Upper lobe of left lung (tissue), 6 donors: Measurements from ENCODE around the gene ALS2. TPM values are rescaled to one million over a fixed set of nuclear protein-coding genes. Genes with fewer than 3 reads are reported as not detected.
"Not testable (repeated sequence)": the region's sequence is repeated elsewhere in the genome, so short reads cannot be mapped to it uniquely, and the experiment has no call there.

Experiments used
- ATAC-seq, 2 donors: fragments of 200-7000 bp; cut with Tn5 transposase; one replicate each; pipeline ENCODE4 v1.9.1; 2022; ENCODE audit warnings: mild to moderate bottlenecking in 2 of 2, moderate library complexity in 2 of 2; ENCODE audit not compliant: low FRiP score in 2 of 2
- DNase-seq, 2 donors: peaks; one replicate each; pipeline ENCODE4 v3.0.0-alpha.2; 2019 to 2020
- H3K27ac ChIP-seq, 4 donors: fragments of 200-600 bp; sonication (generic); one replicate each; pipeline ENCODE4 v1.5.1; 2016 to 2019
- H3K27me3 ChIP-seq, 4 donors: fragments of 200-600 bp; sonication (generic); one replicate each; pipeline ENCODE4 v1.5.1; 2017 to 2019
- H3K36me3 ChIP-seq, 4 donors: fragments of 200-600 bp; sonication (generic); one replicate each; pipeline ENCODE4 v1.5.1; 2016 to 2019
- H3K4me1 ChIP-seq, 4 donors: fragments of 200-600 bp; sonication (generic); one replicate each; pipeline ENCODE4 v1.5.1; 2018 to 2019
- H3K4me3 ChIP-seq, 4 donors: fragments of 200-600 bp; sonication (generic); one replicate each; pipeline ENCODE4 v1.5.1; 2017 to 2019; ENCODE audit warnings: mild to moderate bottlenecking in 2 of 4, moderate library complexity in 1 of 4
- H3K9me3 ChIP-seq, 4 donors: fragments of 200-600 bp; sonication (generic); one replicate each; pipeline ENCODE4 v1.5.1; 2018 to 2019
- EP300 ChIP-seq, 4 donors: sonication (generic); formaldehyde crosslinking; IDR thresholded peaks; one replicate each; pipeline ENCODE4 v1.5.1; 2017; ENCODE audit warnings: antibody characterized with exemption in 4 of 4, control low read depth in 2 of 4
- POLR2A ChIP-seq, 4 donors: fragments of 450-650 bp; IDR thresholded peaks; one replicate each; pipeline ENCODE4 v1.5.1; 2016 to 2017; ENCODE audit warnings: antibody characterized with exemption in 4 of 4, mild to moderate bottlenecking in 2 of 4
- POLR2AphosphoS5 ChIP-seq, 2 donors: sonication (generic); formaldehyde crosslinking; IDR thresholded peaks; one replicate each; pipeline ENCODE4 v1.5.1; 2017; ENCODE audit warnings: antibody characterized with exemption in 2 of 2
- WGBS, 2 donors: methylation state at CpG; one replicate each; pipeline ENCODE4 v1.1.5; 2017 to 2018; 5-methylcytosine and 5-hydroxymethylcytosine counted together
- total RNA-seq, 6 donors: library from RNA; depleted of rRNA in 4 of 6; stranded (reverse); fragments of >200 nt in 4 of 6; gene quantifications; one replicate each; pipeline versions ENCODE4 v1.1.0 to v1.2.1, GENCODE V29; 2016 to 2021
- TF ChIP-seq, protein P1 (sequence below), 6 experiments: fragments of 450-650 bp in 4 of 6; fragments of 200-600 bp in 2 of 6; sonication (generic) in 2 of 6; IDR thresholded peaks; one replicate each; pipeline ENCODE4 v1.5.1; 2016 to 2019; ENCODE audit warnings: antibody characterized with exemption in 6 of 6
- donor health status: DM: no; HTN: no; CAD: no; lungs with moderate emphysema.
- donor health status: DM: no; HTN: yes; CAD: no; lungs with severe emphysema.

ALS2 gene
- total RNA-seq, 6 donors from 2014 or later: 16.5 to 27.8 (median 22.7) TPM

DNA sequence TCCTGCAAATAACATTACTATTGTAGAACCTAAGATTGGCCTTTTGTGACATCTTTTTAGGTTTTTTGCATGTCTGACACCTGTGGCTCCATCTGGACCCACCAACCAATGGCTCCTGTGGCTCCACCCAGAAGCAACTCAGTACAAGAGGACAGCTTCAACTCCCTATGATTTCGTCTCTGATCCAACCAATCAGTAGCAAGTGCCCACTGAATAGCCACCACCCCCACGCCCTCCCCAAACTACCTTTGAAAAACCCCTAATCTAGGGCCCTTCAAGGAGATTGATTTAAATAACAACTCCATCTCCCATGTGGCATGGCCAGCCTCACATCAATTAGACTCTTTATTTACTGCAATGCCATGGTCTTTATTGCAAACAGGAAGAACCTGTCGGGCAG is 105.9 kb downstream of the ALS2 start:
- H3K9me3 ChIP-seq: no peaks in the 10 kb centered on the region
- H3K27ac ChIP-seq: no peak overlapping the region
- no peaks in the 10 kb centered on the region for H3K4me1 ChIP-seq
- DNase-seq: no peak
- H3K4me3 ChIP-seq: no peak overlapping the region
- TF ChIP-seq POLR2A (IDR thresholded peaks at IDR 0.05): no peak
- TF ChIP-seq, protein P1, sequence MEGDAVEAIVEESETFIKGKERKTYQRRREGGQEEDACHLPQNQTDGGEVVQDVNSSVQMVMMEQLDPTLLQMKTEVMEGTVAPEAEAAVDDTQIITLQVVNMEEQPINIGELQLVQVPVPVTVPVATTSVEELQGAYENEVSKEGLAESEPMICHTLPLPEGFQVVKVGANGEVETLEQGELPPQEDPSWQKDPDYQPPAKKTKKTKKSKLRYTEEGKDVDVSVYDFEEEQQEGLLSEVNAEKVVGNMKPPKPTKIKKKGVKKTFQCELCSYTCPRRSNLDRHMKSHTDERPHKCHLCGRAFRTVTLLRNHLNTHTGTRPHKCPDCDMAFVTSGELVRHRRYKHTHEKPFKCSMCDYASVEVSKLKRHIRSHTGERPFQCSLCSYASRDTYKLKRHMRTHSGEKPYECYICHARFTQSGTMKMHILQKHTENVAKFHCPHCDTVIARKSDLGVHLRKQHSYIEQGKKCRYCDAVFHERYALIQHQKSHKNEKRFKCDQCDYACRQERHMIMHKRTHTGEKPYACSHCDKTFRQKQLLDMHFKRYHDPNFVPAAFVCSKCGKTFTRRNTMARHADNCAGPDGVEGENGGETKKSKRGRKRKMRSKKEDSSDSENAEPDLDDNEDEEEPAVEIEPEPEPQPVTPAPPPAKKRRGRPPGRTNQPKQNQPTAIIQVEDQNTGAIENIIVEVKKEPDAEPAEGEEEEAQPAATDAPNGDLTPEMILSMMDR (IDR thresholded peaks at IDR 0.05): no peak
- TF ChIP-seq EP300 (IDR thresholded peaks at IDR 0.05): no peak
- TF ChIP-seq POLR2AphosphoS5 (IDR thresholded peaks at IDR 0.05): no peak
- no peaks in the 10 kb centered on the region for H3K36me3 ChIP-seq
- 81 to 88% methylated on average over 3 of the region's 3 CpGs for WGBS, 2 donors
- H3K27me3 ChIP-seq: no peaks in the 10 kb centered on the region
- no peak for ATAC-seq

DNA sequence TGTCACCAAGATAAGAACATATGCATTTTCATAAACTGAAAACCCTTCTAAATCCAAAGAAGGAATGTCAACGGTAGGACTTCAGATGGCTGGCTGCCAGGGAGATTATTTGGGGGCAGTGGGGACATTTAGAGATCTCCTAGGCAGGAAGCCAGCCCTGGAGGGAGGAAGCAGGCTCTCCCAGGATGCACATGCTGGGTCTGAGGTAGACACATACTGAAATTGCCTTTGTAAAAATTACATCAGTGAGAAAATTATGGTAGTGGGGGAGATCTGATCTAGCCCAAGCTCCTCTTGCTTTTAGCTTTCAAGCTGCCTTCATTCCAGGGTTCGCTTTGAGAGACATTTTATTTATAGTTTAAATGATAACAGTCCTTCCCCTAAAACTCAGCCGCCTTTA is 106.4 kb downstream of the ALS2 start:
- ATAC-seq (no peak), DNase-seq (no peak)
- H3K27ac ChIP-seq: no peak overlapping the region
- TF ChIP-seq, protein P1 (IDR thresholded peaks at IDR 0.05): no peak
- TF ChIP-seq EP300 (IDR thresholded peaks at IDR 0.05) (no peak), POLR2AphosphoS5 (IDR thresholded peaks at IDR 0.05) (no peak), POLR2A (IDR thresholded peaks at IDR 0.05) (no peak)
- H3K4me3 ChIP-seq: no peak overlapping the region
- H3K36me3 ChIP-seq: no peaks in the 10 kb centered on the region
- WGBS, 2 donors: 68 to 74% methylated on average over 3 of the region's 3 CpGs
- no peaks in the 10 kb centered on the region for H3K9me3 ChIP-seq
- H3K27me3 ChIP-seq: no peaks in the 10 kb centered on the region
- H3K4me1 ChIP-seq: no peaks in the 10 kb centered on the region

- no peaks in the 10 kb centered on the region for H3K9me3 ChIP-seq
- TF ChIP-seq EP300 (IDR thresholded peaks at IDR 0.05): no peak
- TF ChIP-seq POLR2A (IDR thresholded peaks at IDR 0.05): no peak
- no peak for TF ChIP-seq POLR2AphosphoS5 (IDR thresholded peaks at IDR 0.05)
- H3K36me3 ChIP-seq: no peaks in the 10 kb centered on the region
- no peak overlapping the region for H3K4me3 ChIP-seq
- WGBS, 2 donors: 80 to 90% methylated on average over 2 of the region's 2 CpGs
- DNase-seq (no peak), ATAC-seq (no peak)
- no peak overlapping the region for H3K27ac ChIP-seq
- H3K4me1 ChIP-seq: no peaks in the 10 kb centered on the region
- no peaks in the 10 kb centered on the region for H3K27me3 ChIP-seq
Observed at GRCh38 chr2:201673546-201673945, 107.2 kb downstream of the ALS2 start.

- not testable (repeated sequence) for H3K27ac ChIP-seq, H3K4me1 ChIP-seq, ATAC-seq, H3K9me3 ChIP-seq, H3K4me3 ChIP-seq, DNase-seq, H3K27me3 ChIP-seq, H3K36me3 ChIP-seq
- WGBS, 2 donors: 53 to 54% methylated on average over 4 of the region's 4 CpGs
Observed at GRCh38 chr2:201671205-201671604, 109.5 kb downstream of the ALS2 start.

DNA sequence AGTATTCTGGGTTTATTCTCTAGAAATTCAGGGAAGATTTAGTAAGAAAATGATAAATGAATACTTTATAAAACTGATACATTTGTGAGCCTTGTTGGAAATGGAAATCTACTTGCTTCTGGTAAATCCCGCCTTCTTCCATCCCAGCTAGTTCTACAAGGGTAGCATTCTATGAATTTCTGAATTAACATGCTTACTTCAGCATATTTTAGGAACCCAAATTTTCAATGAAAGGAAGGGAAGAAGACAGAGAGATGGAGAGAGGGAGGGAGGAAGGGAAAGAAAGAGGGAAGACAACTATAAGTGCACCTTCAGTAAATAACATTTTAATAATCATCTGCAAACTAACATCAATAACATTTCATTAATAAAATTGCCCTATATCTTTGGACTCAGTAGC is 110.9 kb downstream of the ALS2 start:
- DNase-seq (no peak), ATAC-seq (no peak)
- Histone ChIP-seq H3K4me3 (no peak overlapping the region), H3K36me3 (no peaks in the 10 kb centered on the region), H3K27ac (no peak overlapping the region), H3K27me3 (no peaks in the 10 kb centered on the region), H3K4me1 (no peaks in the 10 kb centered on the region), H3K9me3 (no peaks in the 10 kb centered on the region)
- TF ChIP-seq, protein P1 (IDR thresholded peaks at IDR 0.05): no peak
- 91 to 94% methylated on average over 1 of the region's 1 CpG for WGBS, 2 donors

GRCh38 chr2:201668402-201668910 is 112.3 kb downstream of the ALS2 start:
- no peak overlapping the region for H3K27ac ChIP-seq
- H3K4me1 ChIP-seq: no peaks in the 10 kb centered on the region
- ATAC-seq (peak in 1 of 2 donors; percentile 49), DNase-seq (no peak)
- H3K9me3 ChIP-seq: no peaks in the 10 kb centered on the region
- WGBS, 2 donors: 64 to 65% methylated on average over 3 of the region's 3 CpGs
- no peak for TF ChIP-seq POLR2AphosphoS5 (IDR thresholded peaks at IDR 0.05)
- TF ChIP-seq, protein P1 (IDR thresholded peaks at IDR 0.05): no peak
- no peak for TF ChIP-seq POLR2A (IDR thresholded peaks at IDR 0.05)
- TF ChIP-seq EP300 (IDR thresholded peaks at IDR 0.05): no peak
- no peak overlapping the region for H3K4me3 ChIP-seq
- H3K36me3 ChIP-seq: no peaks in the 10 kb centered on the region
- H3K27me3 ChIP-seq: no peaks in the 10 kb centered on the region
